NAMALWA (cell line): ENCODE measurements around the gene CDH5.
"Not testable (repeated sequence)": the region's sequence is repeated elsewhere in the genome, so short reads cannot be mapped to it uniquely, and the experiment has no call there.

ENCODE experiments used
- DNase-seq: peaks from one replicate; pipeline ENCODE4 v3.0.0-alpha.2; 2015; ENCODE audit warnings: low spot score

The CDH5 gene

DNA sequence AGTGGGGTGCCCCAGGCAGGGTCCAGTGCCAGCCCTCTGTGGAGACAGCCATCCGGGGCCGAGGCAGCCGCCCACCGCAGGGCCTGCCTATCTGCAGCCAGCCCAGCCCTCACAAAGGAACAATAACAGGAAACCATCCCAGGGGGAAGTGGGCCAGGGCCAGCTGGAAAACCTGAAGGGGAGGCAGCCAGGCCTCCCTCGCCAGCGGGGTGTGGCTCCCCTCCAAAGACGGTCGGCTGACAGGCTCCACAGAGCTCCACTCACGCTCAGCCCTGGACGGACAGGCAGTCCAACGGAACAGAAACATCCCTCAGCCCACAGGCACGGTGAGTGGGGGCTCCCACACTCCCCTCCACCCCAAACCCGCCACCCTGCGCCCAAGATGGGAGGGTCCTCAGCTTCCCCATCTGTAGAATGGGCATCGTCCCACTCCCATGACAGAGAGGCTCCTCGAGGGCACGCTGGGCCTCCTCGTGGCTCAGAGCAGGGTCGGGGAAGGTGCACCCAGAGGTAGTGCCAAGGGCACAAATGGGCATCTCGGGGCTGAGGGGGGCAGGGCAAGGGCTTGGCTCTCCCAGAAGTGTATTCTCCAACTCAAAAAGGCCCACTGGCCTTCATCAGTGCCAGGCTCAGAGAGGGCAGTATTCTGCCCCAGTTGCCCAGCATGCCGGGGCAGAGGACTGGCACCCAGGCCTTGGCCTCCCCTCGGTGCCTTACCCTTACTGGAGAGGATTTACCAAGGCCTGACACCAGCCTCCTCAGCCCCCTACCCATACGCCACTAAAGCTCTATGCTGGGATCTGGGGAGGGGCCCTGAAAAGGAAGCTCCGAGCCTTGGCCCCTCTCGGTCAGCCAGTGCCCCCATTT lies at the start of gene CDH5:
Gene CDH5, plus strand, starts transcription at position 259 of the 867 bp plus-strand sequence. CDS start 12,647 bp downstream, outside the sequence.
- DNase-seq, result no peak

GRCh38 chr16:66318505-66318904 lies 48.0 kb upstream of the CDH5 start:
- DNase-seq, result no peak

- no peak for DNase-seq
Observed at GRCh38 chr16:66320774-66321173, 45.7 kb upstream of the CDH5 start.

GRCh38 chr16:66322174-66322573 lies 44.3 kb upstream of the CDH5 start:
- DNase-seq, result peak; percentile 14

- peak; percentile 48 for DNase-seq
Observed at GRCh38 chr16:66324815-66325515, 41.5 kb upstream of the CDH5 start.

GRCh38 chr16:66325717-66326376 lies 40.6 kb upstream of the CDH5 start:
- DNase-seq, result no peak

- DNase-seq, result no peak
Observed at GRCh38 chr16:66326991-66327513, 39.4 kb upstream of the CDH5 start.

DNA sequence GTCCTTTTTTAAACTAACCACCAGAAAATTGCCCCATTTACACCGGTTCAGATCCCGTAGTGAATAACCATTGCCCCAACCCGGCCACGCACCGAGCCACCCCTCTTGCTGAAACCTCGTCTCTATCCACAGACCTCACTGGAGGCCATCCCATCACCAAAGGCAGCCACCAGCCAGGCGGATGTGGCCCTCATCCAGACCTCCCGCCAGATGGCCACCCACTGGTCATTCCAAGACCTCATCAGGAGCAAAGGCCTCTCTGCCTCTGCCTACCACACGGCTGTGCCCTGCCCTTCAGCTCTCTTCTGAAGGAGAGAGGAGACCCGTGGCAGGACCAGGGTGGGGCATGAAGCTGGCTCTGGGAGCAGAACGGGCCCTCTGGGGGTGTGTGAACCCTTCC lies 38.2 kb upstream of the CDH5 start:
- no peak for DNase-seq

- not testable (repeated sequence) for DNase-seq
Observed at GRCh38 chr16:66331464-66331863, 35.0 kb upstream of the CDH5 start.

DNA sequence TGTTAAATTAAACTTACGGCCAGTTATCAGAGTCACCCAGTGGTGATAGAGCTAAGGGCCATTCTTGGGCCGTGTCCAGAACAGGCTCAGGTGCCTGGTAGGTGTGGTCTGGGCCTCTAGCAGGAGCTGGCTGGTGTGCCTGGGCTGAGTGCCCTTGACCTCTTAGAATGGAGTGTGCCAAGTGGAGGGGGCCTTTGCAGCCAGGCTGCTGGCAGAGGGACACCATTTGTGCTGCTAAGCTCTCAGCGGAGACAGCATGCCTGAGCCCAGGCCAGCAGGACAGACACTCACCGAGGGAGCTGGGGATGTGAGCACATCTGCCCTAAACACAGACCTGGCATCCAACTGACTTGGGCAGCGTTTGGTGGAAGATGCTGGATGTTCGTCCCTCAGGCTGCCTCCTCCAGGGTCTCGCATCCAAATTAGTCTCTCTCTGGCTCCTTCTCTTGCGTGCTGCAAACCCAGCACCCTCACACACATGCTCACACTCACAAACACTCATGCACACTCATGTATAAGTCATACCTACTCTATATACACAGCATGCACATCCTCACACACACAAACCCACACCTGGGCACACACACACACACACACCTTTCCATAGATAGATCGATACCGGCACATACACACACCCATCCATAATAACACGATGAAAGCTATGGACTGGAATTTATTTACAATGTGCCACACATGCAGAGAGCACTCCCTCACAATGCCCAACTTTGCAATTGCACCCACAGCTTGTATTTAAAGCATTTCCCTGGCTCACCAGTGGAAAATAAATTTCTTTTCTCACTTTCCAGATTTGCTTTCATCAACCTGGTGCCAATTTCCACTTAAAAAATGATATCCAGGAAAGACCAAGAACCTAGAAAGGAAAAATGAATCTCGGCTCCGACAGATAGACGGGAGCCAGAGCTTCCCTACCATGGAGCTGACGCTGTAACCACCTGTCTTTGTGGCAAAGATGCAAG lies 33.6 kb upstream of the CDH5 start:
- DNase-seq, result no peak

- no peak for DNase-seq
Observed at GRCh38 chr16:66334853-66335574, 31.5 kb upstream of the CDH5 start.

DNA sequence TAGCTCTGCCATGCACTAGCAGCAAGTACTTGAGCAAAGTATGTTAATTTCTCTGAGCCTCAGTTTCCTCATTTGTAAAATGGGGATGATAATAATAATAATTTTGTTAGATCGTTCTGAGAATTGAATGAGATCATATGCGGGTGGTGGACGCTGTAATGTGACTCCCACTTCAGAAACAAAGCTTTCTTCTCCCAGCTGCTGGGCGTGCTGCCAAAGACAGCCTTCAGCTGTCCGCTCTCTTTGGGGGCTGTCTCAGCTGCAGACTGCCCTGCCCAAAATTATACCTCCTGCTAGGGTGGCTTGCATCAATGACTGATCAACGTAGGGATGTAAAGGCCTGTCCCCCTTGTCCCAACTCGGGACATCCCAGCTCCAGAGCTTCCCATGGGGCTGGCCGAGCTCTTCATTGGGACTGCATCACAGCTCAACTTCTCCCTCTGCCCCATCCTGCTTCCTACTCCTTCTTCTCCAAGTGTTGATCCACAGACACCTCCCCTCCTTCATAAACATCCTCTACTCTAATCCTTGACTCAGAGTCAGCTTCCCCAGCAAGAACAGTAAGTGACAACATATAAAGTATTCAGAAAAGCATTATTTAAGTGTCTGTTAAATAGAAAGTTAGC lies 30.7 kb upstream of the CDH5 start:
- DNase-seq, result no peak

DNA sequence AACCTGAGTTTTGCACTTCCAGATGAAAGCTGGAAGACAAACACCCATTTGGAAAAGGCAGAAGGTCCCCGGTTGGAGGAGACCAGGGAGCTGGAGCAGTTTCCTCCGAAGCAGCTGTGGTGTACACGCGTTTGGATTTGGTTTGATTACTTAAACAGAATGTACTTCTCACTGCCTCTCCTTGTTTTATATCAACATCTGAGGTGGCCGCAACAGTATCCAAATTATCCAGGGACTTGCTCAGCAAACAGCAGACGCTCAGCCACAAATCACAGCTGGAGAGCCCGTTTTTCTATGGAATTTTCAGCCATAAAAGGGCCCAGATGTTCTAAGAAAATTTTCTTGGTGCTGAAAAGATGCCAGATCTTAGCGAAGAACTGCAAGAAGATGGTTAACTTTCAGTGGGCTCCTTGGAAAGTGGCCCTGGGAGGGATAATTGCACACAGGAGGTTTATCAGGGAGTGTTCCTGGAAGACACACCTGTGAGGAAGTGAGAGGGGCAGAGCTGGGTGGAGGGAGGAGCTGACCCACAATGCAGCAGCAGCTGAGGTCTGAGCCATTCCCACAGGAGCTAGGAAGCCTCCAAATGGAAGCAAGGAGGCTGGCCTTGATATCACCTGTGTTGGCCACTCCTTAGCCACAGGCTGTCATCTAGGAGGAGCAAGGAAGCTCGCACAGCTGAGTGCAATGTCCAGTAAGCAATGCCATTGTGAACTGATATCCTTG lies 28.9 kb upstream of the CDH5 start:
- DNase-seq, result no peak

DNA sequence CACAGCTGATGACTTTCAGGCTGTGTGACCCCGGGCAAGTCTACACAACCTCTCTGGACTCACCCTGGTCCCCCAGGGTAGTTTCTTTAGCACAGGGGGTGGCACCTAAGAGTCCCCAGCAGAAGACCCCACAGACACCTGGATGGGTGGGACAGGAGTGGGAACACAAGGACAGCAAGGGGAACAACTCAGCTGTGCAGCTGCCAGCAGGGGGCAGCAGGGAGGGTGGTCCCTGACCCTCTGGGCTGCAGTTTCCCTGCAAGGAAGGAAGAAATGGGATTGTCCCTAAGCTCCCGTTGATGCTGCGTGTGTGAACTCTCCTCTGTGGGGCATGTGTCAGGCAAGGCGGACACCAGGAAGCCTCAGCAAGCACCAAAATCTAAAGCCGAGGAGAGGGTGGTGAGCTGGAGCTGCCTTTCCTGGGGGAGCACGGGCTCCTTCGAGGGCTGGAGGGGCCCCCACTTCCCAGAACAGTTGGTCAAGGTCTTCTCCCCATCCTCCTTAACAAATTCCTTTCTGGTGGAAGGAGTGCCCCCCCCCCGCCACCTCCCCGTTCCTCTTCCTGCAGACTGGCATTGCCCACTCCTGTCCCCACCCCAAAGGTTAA lies 24.1 kb upstream of the CDH5 start:
- DNase-seq, result peak; percentile 28

- peak; percentile 66 for DNase-seq
Observed at GRCh38 chr16:66344533-66345145, 21.9 kb upstream of the CDH5 start.

GRCh38 chr16:66346221-66346620 lies 20.3 kb upstream of the CDH5 start:
- no peak for DNase-seq

GRCh38 chr16:66352304-66352703 lies 14.2 kb upstream of the CDH5 start:
- no peak for DNase-seq

- DNase-seq, result no peak
Observed at GRCh38 chr16:66353055-66353454, 13.4 kb upstream of the CDH5 start.
